Ishikawa (cell line): Measurements from ENCODE around the gene SETD1B.
A peak's percentile ranks its signal among the peaks of the same experiment; 100 is the strongest.

Source experiments
- CEBPB ChIP-seq: IDR thresholded peaks from 2 replicates; pipeline ENCODE4 v1.6.1; 2012
- CREB1 ChIP-seq: IDR thresholded peaks from 2 replicates; pipeline ENCODE4 v1.6.1; 2012; ENCODE audit warnings: low read depth
- EGR1 ChIP-seq: IDR thresholded peaks from 2 replicates; pipeline ENCODE4 v1.6.1; 2012
- EP300 ChIP-seq: IDR thresholded peaks from 2 replicates; pipeline ENCODE4 v1.6.1; 2012; ENCODE audit warnings: borderline replicate concordance
- FOXM1 ChIP-seq: IDR thresholded peaks from 2 replicates; pipeline ENCODE4 v1.6.1; 2012; ENCODE audit warnings: low read depth, borderline replicate concordance
- NFIC ChIP-seq: IDR thresholded peaks from 2 replicates; pipeline ENCODE4 v1.6.1; 2012
- RAD21 ChIP-seq: IDR thresholded peaks from 2 replicates; pipeline ENCODE4 v1.6.1; 2012; ENCODE audit warnings: low read depth
- TAF1 ChIP-seq: IDR thresholded peaks from 2 replicates; pipeline ENCODE4 v1.6.1; 2012; ENCODE audit warnings: low read depth, mild to moderate bottlenecking
- TCF12 ChIP-seq: IDR thresholded peaks from 2 replicates; pipeline ENCODE4 v1.6.1; 2012; ENCODE audit warnings: low read depth
- TEAD4 ChIP-seq: IDR thresholded peaks from 2 replicates; pipeline ENCODE4 v1.6.1; 2012
- YY1 ChIP-seq: IDR thresholded peaks from 2 replicates; pipeline ENCODE4 v1.6.1; 2012; ENCODE audit warnings: low read depth
- ZBTB7A ChIP-seq: IDR thresholded peaks from 2 replicates; pipeline ENCODE4 v1.6.1; 2012; ENCODE audit warnings: low read depth
- TF ChIP-seq, protein P1 (sequence below): IDR thresholded peaks from 2 replicates; pipeline ENCODE4 v1.6.1; 2012; ENCODE audit warnings: low read depth, mild to moderate bottlenecking
- TF ChIP-seq, protein P2 (sequence below): IDR thresholded peaks from 2 replicates; pipeline ENCODE4 v1.6.1; 2012
- TF ChIP-seq, protein P3 (sequence below): IDR thresholded peaks from 2 replicates; pipeline ENCODE4 v1.6.1; 2012

SETD1B gene

DNA sequence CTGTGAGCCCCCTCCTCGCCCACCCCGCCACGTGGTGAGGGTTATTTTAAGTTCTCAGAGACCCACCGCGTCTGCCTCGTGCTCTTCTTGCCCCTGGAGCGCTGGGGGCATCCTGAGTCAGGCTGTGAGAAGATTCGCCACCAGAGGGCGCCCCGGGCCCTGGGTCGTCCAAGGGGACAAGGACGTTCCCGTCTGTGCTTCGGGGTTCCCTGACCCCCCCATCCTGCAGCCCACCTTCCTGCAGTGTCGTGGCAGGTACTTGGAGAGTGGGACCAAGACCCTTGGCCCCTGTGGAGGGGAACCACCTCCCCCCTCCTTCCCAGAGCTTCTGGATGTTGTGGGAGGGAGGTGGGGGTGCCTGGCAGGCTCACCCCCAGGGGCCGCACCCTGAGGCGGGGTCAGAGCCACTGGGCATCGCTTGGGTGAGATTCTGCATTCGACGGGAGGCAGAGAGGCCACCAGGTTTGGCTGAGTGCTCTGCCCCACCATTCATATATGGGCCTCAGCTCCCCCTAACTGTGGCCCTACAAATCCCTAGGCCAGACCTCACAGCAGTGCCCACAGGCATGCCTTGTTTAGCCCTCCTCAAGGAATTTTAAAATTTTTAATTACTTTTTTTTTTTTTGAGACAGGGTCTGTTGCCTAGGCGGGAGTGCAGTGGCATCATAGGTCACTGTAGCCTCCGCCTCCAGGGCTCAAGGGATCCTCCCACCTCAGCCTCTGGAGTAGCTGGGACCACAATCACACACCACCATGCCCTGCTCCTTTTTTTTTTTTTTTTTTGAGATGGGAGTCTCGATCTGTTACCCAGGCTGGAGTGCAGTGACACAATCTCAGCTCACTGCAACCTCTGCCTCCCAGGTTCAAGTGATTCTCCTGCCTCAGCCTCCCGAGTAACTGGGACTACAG lies 27.4 kb upstream of the SETD1B start:
- TF ChIP-seq NFIC: no peak
- no peak for TF ChIP-seq CREB1
- TF ChIP-seq CEBPB: no peak
- TF ChIP-seq EP300: peak; percentile 41; the same call in 1 of the 2 replicates
- TF ChIP-seq, protein P1, sequence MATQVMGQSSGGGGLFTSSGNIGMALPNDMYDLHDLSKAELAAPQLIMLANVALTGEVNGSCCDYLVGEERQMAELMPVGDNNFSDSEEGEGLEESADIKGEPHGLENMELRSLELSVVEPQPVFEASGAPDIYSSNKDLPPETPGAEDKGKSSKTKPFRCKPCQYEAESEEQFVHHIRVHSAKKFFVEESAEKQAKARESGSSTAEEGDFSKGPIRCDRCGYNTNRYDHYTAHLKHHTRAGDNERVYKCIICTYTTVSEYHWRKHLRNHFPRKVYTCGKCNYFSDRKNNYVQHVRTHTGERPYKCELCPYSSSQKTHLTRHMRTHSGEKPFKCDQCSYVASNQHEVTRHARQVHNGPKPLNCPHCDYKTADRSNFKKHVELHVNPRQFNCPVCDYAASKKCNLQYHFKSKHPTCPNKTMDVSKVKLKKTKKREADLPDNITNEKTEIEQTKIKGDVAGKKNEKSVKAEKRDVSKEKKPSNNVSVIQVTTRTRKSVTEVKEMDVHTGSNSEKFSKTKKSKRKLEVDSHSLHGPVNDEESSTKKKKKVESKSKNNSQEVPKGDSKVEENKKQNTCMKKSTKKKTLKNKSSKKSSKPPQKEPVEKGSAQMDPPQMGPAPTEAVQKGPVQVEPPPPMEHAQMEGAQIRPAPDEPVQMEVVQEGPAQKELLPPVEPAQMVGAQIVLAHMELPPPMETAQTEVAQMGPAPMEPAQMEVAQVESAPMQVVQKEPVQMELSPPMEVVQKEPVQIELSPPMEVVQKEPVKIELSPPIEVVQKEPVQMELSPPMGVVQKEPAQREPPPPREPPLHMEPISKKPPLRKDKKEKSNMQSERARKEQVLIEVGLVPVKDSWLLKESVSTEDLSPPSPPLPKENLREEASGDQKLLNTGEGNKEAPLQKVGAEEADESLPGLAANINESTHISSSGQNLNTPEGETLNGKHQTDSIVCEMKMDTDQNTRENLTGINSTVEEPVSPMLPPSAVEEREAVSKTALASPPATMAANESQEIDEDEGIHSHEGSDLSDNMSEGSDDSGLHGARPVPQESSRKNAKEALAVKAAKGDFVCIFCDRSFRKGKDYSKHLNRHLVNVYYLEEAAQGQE: no peak
- TF ChIP-seq RAD21: peak; percentile 63
- peak; percentile 89 for TF ChIP-seq ZBTB7A
- 0 out of 2 replicates have a peak, but pooled peaks have one; percentile 30 for TF ChIP-seq TAF1
- TF ChIP-seq TCF12: no peak
- TF ChIP-seq FOXM1: no peak
- TF ChIP-seq, protein P2, sequence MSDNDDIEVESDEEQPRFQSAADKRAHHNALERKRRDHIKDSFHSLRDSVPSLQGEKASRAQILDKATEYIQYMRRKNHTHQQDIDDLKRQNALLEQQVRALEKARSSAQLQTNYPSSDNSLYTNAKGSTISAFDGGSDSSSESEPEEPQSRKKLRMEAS: peak; percentile 70
- no peak for TF ChIP-seq EGR1
- TF ChIP-seq, protein P3, sequence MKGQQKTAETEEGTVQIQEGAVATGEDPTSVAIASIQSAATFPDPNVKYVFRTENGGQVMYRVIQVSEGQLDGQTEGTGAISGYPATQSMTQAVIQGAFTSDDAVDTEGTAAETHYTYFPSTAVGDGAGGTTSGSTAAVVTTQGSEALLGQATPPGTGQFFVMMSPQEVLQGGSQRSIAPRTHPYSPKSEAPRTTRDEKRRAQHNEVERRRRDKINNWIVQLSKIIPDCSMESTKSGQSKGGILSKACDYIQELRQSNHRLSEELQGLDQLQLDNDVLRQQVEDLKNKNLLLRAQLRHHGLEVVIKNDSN: no peak

DNA sequence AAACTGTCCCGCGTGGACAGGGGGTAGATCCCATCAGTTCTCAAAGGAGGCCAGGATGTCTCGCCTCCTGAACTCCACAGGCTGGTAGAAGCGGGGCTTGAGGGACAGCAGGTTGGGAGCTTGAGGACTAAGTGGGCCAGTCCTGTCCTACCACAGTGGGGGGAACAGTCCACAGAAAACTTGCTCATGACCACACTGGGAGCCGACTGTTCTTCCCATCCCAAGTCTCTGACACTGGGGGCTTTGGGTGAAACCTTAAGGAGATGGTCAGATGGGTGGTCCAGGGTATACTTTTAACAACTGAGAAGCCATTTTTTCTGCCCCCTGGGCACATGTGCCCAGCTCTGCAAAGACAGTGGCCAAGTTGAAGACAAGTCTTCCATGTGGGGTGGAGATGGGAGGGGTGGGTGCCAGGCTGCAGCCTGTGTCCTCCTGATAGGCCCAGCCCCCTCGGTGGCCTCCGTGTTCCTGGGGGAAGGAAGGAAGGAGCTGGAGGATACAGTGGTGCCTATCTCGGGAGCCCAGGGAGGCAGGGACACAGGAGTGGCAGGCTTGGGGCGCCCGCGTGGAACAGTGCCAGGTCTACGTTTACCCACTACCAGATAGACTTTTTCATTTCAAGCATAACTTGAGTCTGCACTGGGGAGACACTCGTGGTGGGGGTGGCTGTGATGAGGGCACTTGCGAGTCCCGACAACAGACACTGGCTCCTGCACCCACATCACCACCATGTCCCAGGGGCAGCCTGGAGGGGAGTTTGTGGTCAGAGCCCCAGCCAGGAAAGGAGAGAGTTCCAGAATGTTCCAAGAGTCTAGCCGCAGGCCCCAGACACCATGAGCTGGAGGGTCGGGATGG lies 25.0 kb upstream of the SETD1B start:
- TF ChIP-seq CREB1 (no peak), TEAD4 (no peak), TCF12 (no peak), RAD21 (no peak), CEBPB (no peak), YY1 (no peak), TAF1 (no peak), ZBTB7A (no peak)
- TF ChIP-seq, protein P2: no peak
- TF ChIP-seq, protein P3: no peak

DNA sequence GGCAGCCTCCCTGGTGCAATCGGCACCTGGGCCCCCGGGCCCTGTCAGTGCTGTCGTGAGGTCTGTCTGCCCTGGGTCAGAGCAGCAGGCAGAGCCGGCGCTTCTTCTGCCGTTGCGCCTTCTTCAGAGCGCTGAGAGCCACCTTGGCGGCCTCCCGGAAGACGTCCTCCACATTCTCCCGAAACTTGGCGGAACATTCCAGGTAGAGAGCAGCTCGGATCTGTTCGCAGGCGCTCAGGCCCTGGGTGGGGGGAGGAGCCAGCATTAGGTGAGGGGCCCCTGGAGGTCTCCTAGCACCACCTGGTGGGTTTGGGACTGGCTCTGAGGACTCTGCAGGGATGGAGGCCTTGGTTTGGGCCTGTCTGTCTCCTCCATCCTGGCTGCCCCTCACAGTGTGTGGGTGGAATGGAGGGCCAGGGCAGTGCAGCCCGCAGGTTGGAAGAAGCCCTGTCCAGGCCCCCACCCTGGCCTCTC lies 24.4 kb upstream of the SETD1B start:
- TF ChIP-seq TEAD4 (no peak), TCF12 (no peak), TAF1 (no peak), ZBTB7A (no peak), CEBPB (no peak), RAD21 (no peak), CREB1 (no peak), NFIC (no peak), EGR1 (no peak)
- TF ChIP-seq, protein P1: no peak
- TF ChIP-seq, protein P2: no peak
- TF ChIP-seq, protein P3: no peak

DNA sequence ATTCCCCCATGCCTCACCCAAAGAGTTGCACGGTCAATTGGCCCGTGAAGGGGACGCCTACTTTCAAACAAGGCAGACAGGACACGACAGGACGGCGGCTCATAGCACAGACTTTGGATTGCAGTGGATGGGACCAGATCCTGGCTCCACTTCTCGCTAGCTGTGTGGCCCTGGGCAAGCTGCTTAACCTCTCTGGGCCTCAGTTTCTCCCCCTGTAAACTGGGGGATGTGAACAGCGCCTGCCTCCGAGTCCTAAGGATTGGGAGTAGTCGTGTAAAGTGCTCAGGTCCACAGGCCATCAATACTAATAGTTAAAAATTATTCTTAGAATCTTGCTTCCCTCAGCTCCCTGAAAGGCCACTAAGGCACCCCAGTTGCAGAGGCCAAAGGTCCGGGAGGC lies 23.4 kb upstream of the SETD1B start:
- TF ChIP-seq, protein P3: no peak
